OCI-LY7 (cell line): ENCODE results near the gene CFAP74. TPM values are rescaled to one million over a fixed set of nuclear protein-coding genes. Genes with fewer than 3 reads are reported as not detected.

Experiments
- BruUV-seq: library from RNA; stranded (reverse); fragments of 400-500 nt; replicated peaks from 2 replicates; lab custom pipeline; 2021; lab: Mats Ljungman, UMichigan
- CTCF ChIA-PET: fragments of 300-600 bp; sonication (Branson Sonifier 250); formaldehyde crosslinking; loops from one replicate; lab custom pipeline; 2022; ENCODE audit warnings: antibody characterized with exemption; ENCODE audit not compliant: unreplicated experiment; lab: Charles Lee
- POLR2A ChIA-PET: fragments of 300-600 bp; sonication (Branson Sonifier 250); formaldehyde crosslinking; loops from one replicate; lab custom pipeline; 2022; ENCODE audit warnings: antibody characterized with exemption; lab: Charles Lee
- DNase-seq: peaks from one replicate; pipeline ENCODE4 v3.0.0-alpha.2; 2015; ENCODE audit warnings: low spot score
- H2AFZ ChIP-seq: fragments of 200-600 bp; sonication (generic), shearing (Covaris generic); 2 replicates; pipeline ENCODE4 v1.6.1; 2014; ENCODE audit warnings: mild to moderate bottlenecking, antibody characterized with exemption, low read length, moderate library complexity
- H3K27ac ChIP-seq: fragments of 200-600 bp; sonication (generic); 2 replicates; pipeline ENCODE4 v1.5.1; 2014; ENCODE audit warnings: mixed run types, low read depth, mild to moderate bottlenecking, moderate library complexity, low read length, inconsistent platforms; ENCODE audit not compliant: poor library complexity, severe bottlenecking
- H3K36me3 ChIP-seq: fragments of 200-600 bp; sonication (generic); 2 replicates; pipeline ENCODE4 v1.6.1; 2014; ENCODE audit warnings: mild to moderate bottlenecking, antibody characterized with exemption, low read length, moderate library complexity, mixed read lengths; ENCODE audit not compliant: insufficient read depth
- H3K4me1 ChIP-seq: fragments of 200-600 bp; sonication (generic); 2 replicates; pipeline ENCODE4 v1.5.1; 2014; ENCODE audit warnings: mild to moderate bottlenecking, low read length; ENCODE audit not compliant: insufficient read depth, poor library complexity, severe bottlenecking
- H3K4me2 ChIP-seq: fragments of 200-600 bp; sonication (generic); 2 replicates; pipeline ENCODE4 v1.6.1; 2014; ENCODE audit warnings: mild to moderate bottlenecking, low read length
- H3K4me3 ChIP-seq: fragments of 200-600 bp; sonication (generic); 2 replicates; pipeline ENCODE4 v1.5.1; 2014; ENCODE audit warnings: mild to moderate bottlenecking, low read depth, low read length; ENCODE audit not compliant: poor library complexity, severe bottlenecking
- H3K79me2 ChIP-seq: fragments of 200-600 bp; sonication (generic); 2 replicates; pipeline ENCODE4 v1.6.1; 2016; ENCODE audit warnings: low read depth, mild to moderate bottlenecking, low read length, moderate library complexity, mixed read lengths; ENCODE audit not compliant: insufficient read depth
- H3K9me2 ChIP-seq: fragments of 200-600 bp; sonication (generic); 2 replicates; pipeline ENCODE4 v1.6.1; 2016; ENCODE audit warnings: mild to moderate bottlenecking, low read length, mixed read lengths; ENCODE audit not compliant: insufficient read depth
- H3K9me3 ChIP-seq: fragments of 200-600 bp; sonication (generic); 2 replicates; pipeline ENCODE4 v1.6.1; 2014; ENCODE audit warnings: mild to moderate bottlenecking, mixed run types, low read length, mixed read lengths
- H4K20me1 ChIP-seq: fragments of 200-600 bp; sonication (generic); 2 replicates; pipeline ENCODE4 v1.6.1; 2014; ENCODE audit warnings: mild to moderate bottlenecking, antibody characterized with exemption, low read length, moderate library complexity, mixed read lengths; ENCODE audit not compliant: insufficient read depth
- CTCF ChIP-seq: fragments of 200-600 bp; sonication (generic); conservative IDR thresholded peaks from 2 replicates; pipeline ENCODE4 v1.5.1; 2014; ENCODE audit warnings: mild to moderate bottlenecking, antibody characterized with exemption, low read length, moderate library complexity, mixed read lengths
- EZH2phosphoT487 ChIP-seq: fragments of 200-600 bp; sonication (generic); IDR thresholded peaks from 2 replicates; pipeline ENCODE4 v1.6.1; 2018; ENCODE audit warnings: low read depth, borderline replicate concordance, mild to moderate bottlenecking, mixed run types, antibody characterized with exemption, low read length, moderate library complexity, mixed read lengths
- intact Hi-C: fragments of 100-400 bp; cut with micrococcal nuclease; formaldehyde crosslinking; loops from one replicate; pipeline ENCODE4 v1.10.0; 2022; ENCODE audit not compliant: unreplicated experiment
- total RNA-seq, 2 experiments: library from RNA; depleted of rRNA in 1 of 2; stranded (reverse); fragments of >200 nt in 1 of 2; shearing (Covaris generic) in 1 of 2; gene quantifications; 2 replicates each; pipeline ENCODE4 v1.2.3, GENCODE V29; 2014 to 2022

Gene CFAP74
- total RNA-seq, 2 experiments from 2014 or later, result not detected

GRCh38 chr1:2036287-2036686 lies 32.7 kb upstream of the CFAP74 start:
- intact Hi-C loops, result no loop called here
- no peak for TF ChIP-seq CTCF
- TF ChIP-seq EZH2phosphoT487, result no peak
- H4K20me1 ChIP-seq, result no peaks in the 10 kb centered on the region; the same call in 1 of the 2 replicates
- ChIA-PET POLR2A (no interaction called here), CTCF (no interaction called here)
- H2AFZ ChIP-seq, result no peak overlapping the region
- no peak overlapping the region for H3K27ac ChIP-seq
- no peaks in the 10 kb centered on the region for H3K79me2 ChIP-seq
- DNase-seq, result no peak
- H3K4me2 ChIP-seq, result no peak overlapping the region
- no peak overlapping the region for H3K4me3 ChIP-seq
- BruUV-seq, result no TSS peak
- no peaks in the 10 kb centered on the region for H3K36me3 ChIP-seq
- H3K4me1 ChIP-seq, result no peaks in the 10 kb centered on the region
- H3K9me3 ChIP-seq, result no peaks in the 10 kb centered on the region
- H3K9me2 ChIP-seq, result no peaks in the 10 kb centered on the region

GRCh38 chr1:2033165-2033564 lies 29.6 kb upstream of the CFAP74 start:
- Histone ChIP-seq H2AFZ (no peak overlapping the region), H3K9me3 (no peaks in the 10 kb centered on the region), H3K4me1 (peaks cover 9% of the 10 kb centered on the region), H3K4me3 (no peak overlapping the region), H3K4me2 (no peak overlapping the region), H3K36me3 (no peaks in the 10 kb centered on the region), H3K79me2 (no peaks in the 10 kb centered on the region), H3K9me2 (no peaks in the 10 kb centered on the region), H4K20me1 (no peaks in the 10 kb centered on the region; the same call in 1 of the 2 replicates), H3K27ac (no peak overlapping the region)
- POLR2A ChIA-PET, result no interaction called here
- no TSS peak for BruUV-seq
- intact Hi-C loops, result no loop called here
- CTCF ChIA-PET, result no interaction called here
- DNase-seq, result no peak
- no peak for TF ChIP-seq EZH2phosphoT487
- no peak for TF ChIP-seq CTCF

GRCh38 chr1:2032737-2033136 lies 29.2 kb upstream of the CFAP74 start:
- ChIA-PET POLR2A (no interaction called here), CTCF (no interaction called here)
- TF ChIP-seq EZH2phosphoT487 (no peak), CTCF (no peak)
- Histone ChIP-seq H3K36me3 (no peaks in the 10 kb centered on the region), H4K20me1 (no peaks in the 10 kb centered on the region; the same call in 1 of the 2 replicates), H3K4me1 (peaks cover 9% of the 10 kb centered on the region), H3K9me3 (no peaks in the 10 kb centered on the region), H2AFZ (no peak overlapping the region), H3K79me2 (no peaks in the 10 kb centered on the region), H3K27ac (no peak overlapping the region), H3K4me3 (no peak overlapping the region), H3K4me2 (no peak overlapping the region), H3K9me2 (no peaks in the 10 kb centered on the region)
- BruUV-seq, result no TSS peak
- DNase-seq, result no peak
- intact Hi-C loops, result no loop called here
